GM21423 (cell line): ENCODE data around the gene CTIF.

Source experiments
- ATAC-seq: cut with Tn5 transposase; IDR thresholded peaks from one replicate; pipeline ENCODE4 v1.9.1; 2021; ENCODE audit warnings: mild to moderate bottlenecking, moderate library complexity; ENCODE audit not compliant: unreplicated experiment

The CTIF gene

DNA sequence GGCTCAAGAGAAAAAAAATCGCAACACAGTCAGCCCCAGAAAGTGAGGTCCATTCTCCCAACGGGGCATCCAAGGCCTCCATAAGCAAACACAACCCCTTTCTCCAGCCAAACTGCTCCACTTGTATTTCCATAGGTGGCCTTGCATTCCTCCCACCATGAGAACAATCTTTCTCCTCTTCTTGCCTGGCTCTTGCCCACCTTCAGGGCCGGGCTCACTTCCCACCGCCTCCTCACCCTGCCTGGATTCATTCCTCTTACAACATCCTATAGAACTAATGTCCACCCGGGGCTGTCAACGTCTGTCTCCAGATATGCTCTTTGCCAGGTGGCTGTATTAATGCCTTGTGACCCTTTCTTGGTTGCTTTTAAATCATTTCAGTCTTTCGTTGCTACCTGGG, 287.4 kb downstream of the CTIF start:
- ATAC-seq, result no peak

- no peak for ATAC-seq
Observed at GRCh38 chr18:48826806-48827205, 288.0 kb downstream of the CTIF start.

- ATAC-seq, result no peak
Observed at GRCh38 chr18:48827291-48828193, 288.7 kb downstream of the CTIF start.

DNA sequence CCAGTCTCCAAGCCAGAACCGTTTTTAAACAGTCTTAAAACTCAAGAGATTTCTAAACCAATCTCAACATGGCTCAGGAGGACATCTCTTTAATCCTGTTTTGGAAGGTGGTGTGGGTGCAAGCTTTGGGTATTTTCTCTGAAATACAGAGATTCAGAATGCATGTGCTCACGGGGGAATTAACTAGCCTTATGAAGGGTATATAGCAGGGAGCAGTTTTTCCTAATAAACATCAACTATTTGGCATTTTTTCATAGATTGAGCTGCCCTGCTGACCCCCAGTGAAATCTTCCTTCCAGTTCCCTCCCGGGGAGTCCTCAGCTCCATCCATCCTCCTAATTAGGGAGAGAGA, 289.3 kb downstream of the CTIF start:
- no peak for ATAC-seq

DNA sequence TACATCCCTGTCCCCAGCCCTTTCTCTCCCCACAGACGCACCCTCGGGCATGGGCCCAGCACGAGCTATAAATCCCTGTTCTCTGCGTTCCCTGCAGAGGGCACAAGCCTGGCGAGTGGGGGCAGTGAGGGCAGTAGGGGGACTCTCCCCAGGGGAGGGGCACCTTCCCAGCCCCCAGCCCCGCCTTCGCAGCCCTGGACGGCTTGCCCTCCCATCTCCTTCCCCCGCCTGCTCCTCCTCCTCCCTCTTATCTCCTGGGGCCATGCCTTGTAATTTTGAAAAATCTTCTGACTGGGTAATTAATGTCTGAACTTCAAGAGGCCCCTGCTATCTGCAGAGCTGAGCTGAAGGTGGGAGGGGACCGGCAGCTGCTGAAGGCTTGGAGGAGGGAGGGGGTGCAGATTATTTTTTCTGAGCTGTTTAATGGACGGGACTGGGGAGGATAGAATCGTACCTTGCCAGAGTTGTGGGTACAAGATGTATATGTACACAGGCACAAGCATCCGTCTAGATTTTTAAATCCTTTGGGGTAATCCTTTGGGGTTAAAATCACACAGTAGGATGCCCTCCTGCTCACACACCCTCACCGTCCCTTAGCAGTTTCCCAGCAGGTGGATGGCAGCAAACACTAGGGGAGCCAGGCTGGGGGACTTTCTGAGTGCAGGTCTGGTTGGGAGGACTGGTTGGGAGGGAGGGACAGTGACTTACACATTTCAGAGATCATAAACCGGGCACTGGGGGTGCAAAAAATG, 290.0 kb downstream of the CTIF start:
- no peak for ATAC-seq

DNA sequence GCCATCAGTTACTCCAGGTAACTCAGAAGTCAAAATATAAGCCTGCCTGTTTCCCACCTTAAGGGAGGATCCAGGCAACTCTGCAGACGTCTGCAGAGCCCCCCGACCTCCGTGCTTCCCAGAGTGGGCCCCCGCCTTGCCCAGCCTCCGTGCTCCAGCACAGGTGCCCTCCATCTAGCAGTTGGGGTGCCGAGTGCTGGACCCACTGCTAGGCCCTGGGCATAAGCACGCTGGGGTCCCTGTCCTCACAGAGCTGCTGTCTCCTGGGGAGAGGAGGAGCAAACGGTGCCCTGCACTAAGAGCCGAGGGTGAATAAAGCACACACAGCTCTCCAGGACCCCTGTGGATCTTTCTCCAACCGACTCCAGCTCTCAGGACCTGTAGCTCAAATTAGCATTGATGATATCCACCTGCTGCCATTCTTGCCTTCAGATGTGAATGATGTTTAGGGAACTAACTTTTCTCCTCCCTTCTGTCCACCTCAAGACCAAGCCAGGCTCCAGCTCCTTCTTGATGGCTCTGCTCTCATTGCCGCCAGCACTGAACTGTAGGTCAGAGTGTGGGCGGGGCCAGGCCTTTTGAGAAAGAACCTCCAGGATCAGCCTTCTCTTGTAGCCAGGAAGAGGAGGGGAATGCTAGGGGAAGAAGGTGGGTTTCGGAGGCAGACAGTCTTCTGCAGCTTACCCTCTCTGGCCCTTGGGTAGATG, 290.8 kb downstream of the CTIF start:
- no peak for ATAC-seq

DNA sequence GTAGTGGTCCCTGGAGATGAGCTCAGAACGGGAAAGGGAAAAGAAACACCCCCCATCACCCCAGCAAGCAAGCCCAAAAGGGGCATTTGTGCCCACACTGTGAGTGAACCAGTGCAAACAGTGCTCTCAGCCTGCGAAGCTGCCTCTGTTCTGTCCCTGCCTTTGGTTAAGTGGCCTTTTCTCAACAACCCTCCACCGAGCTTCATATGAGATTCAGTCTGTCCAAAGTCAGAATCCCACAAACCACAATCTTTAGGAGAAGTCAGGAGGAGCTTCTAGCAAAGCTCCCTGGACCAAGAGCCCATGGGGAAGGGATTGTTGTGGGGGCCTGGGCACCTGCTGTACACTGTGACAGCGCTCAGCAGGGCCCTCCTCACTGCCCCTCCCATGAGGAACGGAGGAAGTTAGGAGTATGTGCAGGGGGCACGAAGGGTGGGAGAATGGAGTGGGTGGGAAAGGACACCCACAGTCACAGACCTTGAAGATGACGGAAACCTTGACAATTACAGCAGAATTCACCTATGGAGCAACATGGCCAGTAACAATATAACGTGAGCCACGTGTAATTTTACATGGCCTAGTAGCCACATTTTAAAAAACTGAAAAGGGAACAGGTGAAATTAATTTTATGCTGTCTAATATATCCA, 292.4 kb downstream of the CTIF start:
- no peak for ATAC-seq

DNA sequence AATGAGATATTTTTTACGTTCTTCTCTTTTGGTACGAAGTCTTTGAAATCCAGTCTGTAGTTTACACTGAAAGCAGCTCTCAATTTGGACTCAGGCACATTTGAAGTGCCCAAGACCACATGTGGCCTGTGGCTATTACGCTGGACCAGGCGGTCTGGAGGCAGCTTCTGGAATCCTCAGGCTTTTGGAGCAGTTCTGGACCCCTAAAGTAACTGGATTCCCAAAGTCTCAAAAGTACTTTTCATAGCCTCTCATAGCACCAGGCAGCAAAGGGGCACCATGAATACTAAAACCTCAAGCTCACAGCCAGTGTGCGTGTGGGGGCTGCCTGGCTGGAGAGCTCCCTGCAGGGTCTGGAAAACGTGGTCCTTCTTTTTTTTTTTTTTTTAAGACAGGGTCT, 293.0 kb downstream of the CTIF start:
- ATAC-seq, result no peak

DNA sequence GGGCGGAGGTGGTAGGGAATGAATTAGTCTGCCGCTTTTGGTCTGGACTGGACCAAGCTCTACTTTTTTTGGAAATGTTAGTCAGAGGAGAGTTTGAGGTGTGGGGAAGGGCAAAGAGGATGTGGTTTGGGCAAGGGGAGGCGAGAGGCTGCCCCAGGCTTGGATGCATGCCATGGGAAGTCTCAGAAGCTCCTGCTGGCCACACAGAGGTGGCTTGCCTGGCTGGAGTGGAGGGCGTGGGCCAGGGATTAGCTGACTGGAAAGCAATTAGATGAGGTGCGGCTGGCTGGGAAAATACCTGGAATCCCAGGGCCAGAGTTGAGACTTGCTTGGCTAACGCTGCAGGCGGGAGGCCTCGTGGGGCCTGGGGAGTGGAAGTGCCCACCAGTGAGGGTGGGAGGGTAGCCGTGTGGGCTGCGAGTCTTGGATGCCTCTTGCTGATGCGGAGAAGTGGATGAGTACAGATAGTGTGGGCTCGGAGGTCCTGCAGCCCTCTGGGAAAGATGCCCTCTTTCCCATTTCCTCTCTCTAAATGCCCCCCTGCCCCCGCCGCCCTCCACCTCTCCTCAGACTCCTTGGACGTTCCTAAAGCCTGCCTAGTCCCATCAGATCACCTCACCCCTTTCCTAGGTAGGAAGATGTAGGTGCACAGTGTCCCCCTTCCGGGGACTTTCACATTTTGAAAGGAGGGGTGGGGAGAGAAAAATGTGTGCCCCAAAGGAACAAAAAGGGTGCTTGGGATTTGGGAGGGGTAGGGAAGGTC, 294.3 kb downstream of the CTIF start:
- ATAC-seq, result no peak

GRCh38 chr18:48833701-48834412, 295.0 kb downstream of the CTIF start:
- peak; percentile 74 for ATAC-seq

- ATAC-seq, result peak; percentile 58
Observed at GRCh38 chr18:48834413-48835031, 295.7 kb downstream of the CTIF start.

GRCh38 chr18:48835119-48835518, 296.3 kb downstream of the CTIF start:
- no peak for ATAC-seq

GRCh38 chr18:48835745-48836170, 296.9 kb downstream of the CTIF start:
- ATAC-seq, result no peak

DNA sequence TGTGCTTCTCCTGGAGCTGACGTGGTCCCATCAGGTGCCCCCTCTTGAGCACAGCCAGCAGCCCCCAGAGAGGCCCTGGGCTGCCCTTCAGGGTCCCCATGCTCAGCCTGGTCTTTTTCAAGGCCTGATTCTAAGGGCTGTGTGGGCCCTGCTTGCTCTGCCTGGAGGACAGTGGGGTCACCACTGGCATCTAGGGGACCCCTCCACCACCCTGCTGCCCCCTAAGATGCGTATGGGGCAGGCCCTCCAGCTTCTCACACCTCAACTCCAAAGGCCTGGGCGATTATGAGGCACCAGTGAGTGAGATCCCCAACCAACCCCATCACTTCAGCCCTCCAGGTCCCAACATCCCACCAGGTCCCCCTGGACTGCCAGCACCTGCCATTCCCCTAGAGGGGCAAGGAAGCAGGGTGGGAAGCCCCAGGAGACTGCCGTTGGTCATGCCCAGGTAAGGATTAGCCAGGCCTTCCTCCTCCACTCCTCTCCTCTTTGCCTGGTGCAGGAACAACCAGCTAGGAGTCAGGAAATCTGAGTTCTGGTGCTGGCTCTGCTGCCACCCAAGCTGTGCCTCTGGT, 297.5 kb downstream of the CTIF start:
- ATAC-seq, result no peak

DNA sequence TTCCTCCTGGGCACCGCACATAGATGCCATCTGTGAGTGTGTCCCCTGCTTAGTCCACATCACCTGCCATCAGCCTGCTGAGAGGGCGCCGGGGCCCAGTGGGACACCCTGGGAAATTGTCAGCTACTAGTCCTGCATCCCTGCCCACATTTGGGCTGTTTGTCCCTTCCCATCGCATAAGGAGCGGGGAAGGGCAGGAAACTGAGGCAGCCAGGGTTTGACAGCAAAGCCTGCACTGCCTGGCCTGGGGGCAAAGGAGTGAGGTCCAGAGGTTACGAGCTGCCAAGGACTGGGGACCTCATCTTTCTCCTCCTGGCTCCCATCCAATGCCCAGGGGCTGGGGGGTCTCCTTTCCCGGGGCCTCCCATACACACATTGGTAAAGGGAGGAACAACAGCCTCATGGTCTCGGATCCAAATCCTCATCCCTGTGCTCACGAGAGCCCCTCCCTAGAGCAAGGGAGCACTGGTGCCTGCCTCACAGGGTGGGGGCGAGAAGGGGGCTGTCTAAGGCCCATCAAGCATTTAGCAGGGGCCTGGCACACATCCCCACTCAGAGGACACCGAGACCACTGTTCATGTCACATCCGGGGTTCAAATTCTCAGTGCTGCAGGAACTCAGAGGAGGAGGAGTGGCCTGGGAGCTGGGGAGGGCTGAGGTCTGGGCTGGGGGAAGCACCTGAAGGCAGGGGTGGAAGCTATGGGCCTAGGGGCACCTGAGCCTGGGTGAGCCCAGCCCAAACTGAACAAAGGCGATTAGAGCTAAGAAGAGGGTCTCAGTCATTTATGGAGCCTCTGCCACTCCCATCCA, 298.2 kb downstream of the CTIF start:
- ATAC-seq, result no peak

DNA sequence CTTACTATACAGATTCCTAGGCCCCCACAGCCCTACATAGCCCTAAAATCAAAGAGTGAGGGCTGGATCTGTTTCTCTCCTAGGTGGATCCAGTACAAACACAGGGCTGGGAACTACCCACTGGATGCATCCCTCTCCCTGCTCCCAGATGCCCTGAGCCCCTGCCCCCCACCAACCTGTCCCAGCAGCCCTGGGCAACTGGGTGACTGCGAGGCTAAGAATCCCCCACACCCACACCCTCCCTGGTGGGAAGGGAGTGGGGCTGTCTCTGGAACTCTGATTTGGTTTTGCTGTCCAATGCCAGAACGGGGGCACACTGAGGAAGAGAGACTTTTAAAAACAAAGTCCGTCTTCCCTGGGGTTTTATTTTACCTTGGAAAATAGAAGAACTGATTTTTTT, 298.8 kb downstream of the CTIF start:
- ATAC-seq, result no peak

- ATAC-seq, result no peak
Observed at GRCh38 chr18:48838166-48838775, 299.4 kb downstream of the CTIF start.
